Stimulated activated CD4-positive, alpha-beta T cell treated with anti-CD3 and anti-CD28 coated beads, Interleukin-12 subunit alpha, Interleukin-12 subunit beta, amount 100 ng/mL, for 24 hours (primary cell): ENCODE results near the gene TRIM31.
"Not testable (repeated sequence)": the region's sequence is repeated elsewhere in the genome, so short reads cannot be mapped to it uniquely, and the experiment has no call there.

ENCODE experiments used
- DNase-seq, 2 experiments: peaks; one replicate each; pipeline ENCODE4 v3.0.0-alpha.2; 2020; ENCODE audit warnings: low read depth in 2 of 2

TRIM31 gene

GRCh38 chr6:30118691-30119090 is 5.8 kb upstream of the TRIM31 start:
- DNase-seq, result not testable (repeated sequence)

GRCh38 chr6:30116724-30117123 is 3.8 kb upstream of the TRIM31 start:
- DNase-seq, result no peak

- no peak for DNase-seq
Measured at GRCh38 chr6:30113841-30114240, 951 bp upstream of the TRIM31 start.

GRCh38 chr6:30112402-30112994 is 392 bp downstream of the TRIM31 start:
- DNase-seq, result no peak

GRCh38 chr6:30111266-30111856 is 1.5 kb downstream of the TRIM31 start:
- DNase-seq, result no peak

- no peak for DNase-seq
Measured at GRCh38 chr6:30104661-30105060, 8.2 kb downstream of the TRIM31 start.

GRCh38 chr6:30103872-30104179 is 9.1 kb downstream of the TRIM31 start:
- no peak for DNase-seq

GRCh38 chr6:30102970-30103871 is 9.7 kb downstream of the TRIM31 start:
- DNase-seq, result peak; percentile 68 to 82

GRCh38 chr6:30102414-30102969 is 10.4 kb downstream of the TRIM31 start:
- DNase-seq, result no peak

- peak; percentile 41 to 72 for DNase-seq
Measured at GRCh38 chr6:30101444-30102413, 11.2 kb downstream of the TRIM31 start.

- DNase-seq, result peak in 1 of 2 experiments; percentile 6
Measured at GRCh38 chr6:30100585-30101443, 12.1 kb downstream of the TRIM31 start.

GRCh38 chr6:30100154-30100553 is 12.7 kb downstream of the TRIM31 start:
- DNase-seq, result no peak

GRCh38 chr6:30097902-30098768 is 14.8 kb downstream of the TRIM31 start:
- DNase-seq, result no peak

GRCh38 chr6:30096829-30097228 is 16.1 kb downstream of the TRIM31 start:
- no peak for DNase-seq

GRCh38 chr6:30093951-30094661 is 18.8 kb downstream of the TRIM31 start:
- DNase-seq, result no peak

GRCh38 chr6:30092852-30093543 is 19.9 kb downstream of the TRIM31 start:
- DNase-seq, result no peak

GRCh38 chr6:30091577-30092381 is 21.1 kb downstream of the TRIM31 start:
- no peak for DNase-seq
